Measurements from ENCODE around the gene UXS1. TPM values are rescaled to one million over a fixed set of nuclear protein-coding genes. Genes with fewer than 3 reads are reported as not detected.
A peak's percentile ranks its signal among the peaks of the same experiment; 100 is the strongest.

The UXS1 gene
- total and polyA plus RNA-seq, 2 of the 8 experiments (the other 6 are each of a cell fraction or from before 2014, with no cell fraction given): 44.5 to 63.4 TPM

DNA sequence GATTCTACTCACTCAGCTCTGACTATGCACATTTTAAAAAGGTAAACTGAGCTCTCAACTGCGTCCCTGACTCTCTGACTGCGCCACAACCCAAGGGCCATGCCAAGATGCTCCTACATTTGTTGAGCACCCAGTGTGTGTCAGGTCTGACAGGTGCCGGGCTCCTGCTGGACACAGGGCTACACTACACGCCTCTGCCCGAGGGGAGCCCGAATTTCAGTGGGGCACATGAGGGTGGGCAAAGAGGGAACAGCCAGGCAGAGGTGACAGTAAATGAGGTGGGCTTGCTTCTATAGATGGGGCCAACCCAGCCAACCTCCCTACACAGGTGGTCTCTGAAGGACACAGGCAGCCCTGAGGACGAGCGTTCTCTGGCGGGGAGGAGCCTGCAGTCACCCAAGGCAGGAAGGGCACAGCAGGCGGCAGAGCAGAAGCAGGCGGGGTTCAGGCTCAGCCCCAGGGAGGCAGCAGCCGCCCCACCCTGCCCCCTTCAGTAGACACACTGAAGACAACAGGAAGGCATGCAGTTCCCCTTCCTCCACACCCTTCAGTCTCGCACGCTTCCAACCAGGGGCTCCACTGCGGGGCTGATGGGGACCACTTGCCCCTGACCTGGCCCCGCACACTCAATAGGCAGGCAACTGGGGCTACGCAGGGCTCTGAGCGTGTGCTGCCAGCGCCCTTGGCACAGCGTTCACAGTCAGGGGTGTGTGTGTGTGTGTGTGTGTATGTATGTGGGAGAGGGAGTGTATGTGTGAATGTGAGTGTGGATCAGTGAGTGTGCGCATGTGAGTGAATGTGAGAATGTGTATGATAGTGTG lies 98.4 kb downstream of the UXS1 start:
- Histone ChIP-seq H3K36me3 (ENCODE audit: control insufficient read depth in 2 of 4, insufficient read depth in 4 of 4, low read length in 3 of 4) (peaks cover 5 to 16% (median 14%) of the 10 kb centered on the region in 4 experiments; a peak in 7 of 8 replicates), H3K4ac (replicated peaks; ENCODE audit: insufficient read length, low read depth, low read length) (no peak overlapping the region), H3K23ac (ENCODE audit: insufficient read length) (no peak overlapping the region), H2BK15ac (ENCODE audit: low read length) (no peak overlapping the region), H3K4me3 (ENCODE audit: extremely low read depth in 1 of 4, insufficient read depth in 2 of 4, low read depth in 3 of 4, low read length in 4 of 4) (no peak overlapping the region), H4K8ac (ENCODE audit: extremely low read depth, insufficient read depth, low read length) (0 out of 2 replicates have a peak overlapping the region, but pooled peaks have one; percentile 1), H3K27me3 (replicated peaks in 1 of 4; ENCODE audit: control insufficient read depth in 3 of 4, extremely low read depth in 1 of 4, insufficient read depth in 3 of 4, low read length in 3 of 4) (no peaks in the 10 kb centered on the region), H3K27ac (ENCODE audit: low read depth, low read length) (no peak overlapping the region), H3K4me1 (replicated peaks in 1 of 4; ENCODE audit: control insufficient read depth in 3 of 4, insufficient read depth in 4 of 4, low read length in 3 of 4) (peaks cover 0 to 10% (median 5%) of the 10 kb centered on the region in 4 experiments; a peak in 3 of 7 replicates), H4K5ac (ENCODE audit: insufficient read length, low read depth, low read length) (no peak overlapping the region), H4K20me1 (replicated peaks in 1 of 2; ENCODE audit: control insufficient read depth in 1 of 2, insufficient read depth in 2 of 2, low read length in 2 of 2) (peaks cover 0 to 2% of the 10 kb centered on the region in 2 experiments), H3K9ac (replicated peaks in 1 of 4; ENCODE audit: extremely low read depth in 1 of 4, low read depth in 3 of 4, low read length in 3 of 4) (no peak overlapping the region), H2AK5ac (ENCODE audit: low read depth, low read length) (no peak overlapping the region), H2BK12ac (ENCODE audit: low read depth, low read length) (peak overlapping the region; percentile 78; the same call in 1 of the 2 replicates), H3K79me1 (ENCODE audit: low read depth, low read length) (no peaks in the 10 kb centered on the region), H3K9me3 (ENCODE audit: insufficient read depth in 2 of 2, low read depth in 1 of 2, low read length in 1 of 2) (no peaks in the 10 kb centered on the region), H3K56ac (replicated peaks; ENCODE audit: insufficient read length, low read depth, low read length) (no peak overlapping the region), H3K18ac (ENCODE audit: extremely low read depth, low read length) (no peak overlapping the region), H4K91ac (replicated peaks; ENCODE audit: insufficient read length, low read length) (no peak overlapping the region), H2AFZ (ENCODE audit: low read length) (no peak overlapping the region), H3K23me2 (ENCODE audit: low read depth, low read length) (no peaks in the 10 kb centered on the region), H2BK120ac (replicated peaks; ENCODE audit: low read depth, low read length) (no peak overlapping the region), H2BK20ac (ENCODE audit: low read length) (no peak overlapping the region), H2BK5ac (ENCODE audit: low read depth, low read length) (no peak overlapping the region), H3K79me2 (ENCODE audit: control insufficient read depth in 1 of 2, insufficient read depth in 2 of 2, low read length in 2 of 2) (no peaks in the 10 kb centered on the region), H3K4me2 (ENCODE audit: insufficient read depth in 1 of 2, low read depth in 2 of 2, low read length in 2 of 2) (no peak overlapping the region), H3K14ac (ENCODE audit: insufficient read length) (no peak overlapping the region)
- ChIA-PET POLR2A (ENCODE audit: partially characterized antibody) (no interaction called here), CTCF (ENCODE audit: partially characterized antibody) (interaction anchor here (0.9 to 1.2 kb wide), 4 partner anchors 8 to 102 kb away, joined by 3 to 4 read pairs (median 3); no protein-coding TSS in a partner anchor)
- no peak for FAIRE-seq
- DNase-seq (ENCODE audit: low read depth in 1 of 2, low spot score in 2 of 2): no peak
- TF ChIP-seq SRF (IDR thresholded peaks at IDR 0.05; ENCODE audit: low read depth, low read length) (no peak), CTCF (IDR thresholded peaks at IDR 0.05; ENCODE audit: control extremely low read depth in 1 of 3, insufficient read depth in 1 of 3, low read depth in 1 of 3, low read length in 3 of 3) (peak in 2 of 3 experiments; percentile 15 to 18; a peak in 2 of 4 replicates)
- WGBS, 2 experiments (ENCODE audit: extremely low coverage in 1 of 2, insufficient coverage in 1 of 2, insufficient read length in 1 of 2, insufficient replicate concordance in 2 of 2, low coverage in 1 of 2, low lambda C conversion rate in 2 of 2, missing lambda C conversion rate in 1 of 2): 86 to 100% methylated on average over 1 to 20 of the region's 21 CpGs

All from H1 (cell line).